Heart right ventricle (tissue), 16 donors: ENCODE results near the gene DDX47. TPM values are rescaled to one million over a fixed set of nuclear protein-coding genes. Genes with fewer than 3 reads are reported as not detected.
A peak's percentile ranks its signal among the peaks of the same experiment; 100 is the strongest.

Source experiments
- ATAC-seq, 8 donors: fragments of 200-7000 bp; cut with Tn5 transposase; one replicate each; pipeline ENCODE4 v1.9.1; 2020; ENCODE audit warnings: mild to moderate bottlenecking in 8 of 8, moderate library complexity in 8 of 8, moderate number of reproducible peaks in 1 of 8
- DNase-seq, 2 donors: peaks; one replicate each; pipeline ENCODE4 v3.0.0-alpha.2; 2020
- H3K27ac ChIP-seq, 10 donors: fragments of 200-600 bp; sonication (generic) in 2 of 10; one replicate each; pipeline versions ENCODE4 v1.5.0 to v1.8.0; 2020 to 2022; ENCODE audit warnings: mild to moderate bottlenecking in 3 of 10
- H3K27me3 ChIP-seq, 7 donors: fragments of 200-600 bp; one replicate each; pipeline ENCODE4 v1.8.0; 2021 to 2022; ENCODE audit warnings: mild to moderate bottlenecking in 2 of 7
- H3K36me3 ChIP-seq, 9 donors: fragments of 200-600 bp; sonication (generic) in 1 of 9; one replicate each; pipeline versions ENCODE4 v1.5.0 to v1.8.0; 2020 to 2022; ENCODE audit warnings: mild to moderate bottlenecking in 2 of 9
- H3K4me1 ChIP-seq, 9 donors: fragments of 200-600 bp; sonication (generic) in 1 of 9; one replicate each; pipeline versions ENCODE4 v1.5.0 to v1.8.0; 2020 to 2022; ENCODE audit warnings: mild to moderate bottlenecking in 4 of 9
- H3K4me3 ChIP-seq, 10 donors: fragments of 200-600 bp; sonication (generic) in 2 of 10; one replicate each; pipeline versions ENCODE4 v1.5.0 to v1.8.0; 2020 to 2022; ENCODE audit warnings: mild to moderate bottlenecking in 7 of 10, moderate library complexity in 2 of 10
- H3K9me3 ChIP-seq, 11 donors: fragments of 200-600 bp in 10 of 11; sonication (generic) in 2 of 11; one replicate each; pipeline versions ENCODE4 v1.5.0 to v1.8.0; 2013 to 2022; ENCODE audit warnings: mild to moderate bottlenecking in 2 of 11, control low read depth in 1 of 11, moderate library complexity in 1 of 11
- CTCF ChIP-seq, 9 donors: fragments of 200-600 bp; sonication (generic) in 2 of 9; IDR thresholded peaks; one replicate each; pipeline versions ENCODE4 v1.5.0 to v1.8.0; 2021 to 2022; ENCODE audit warnings: antibody characterized with exemption in 9 of 9, mild to moderate bottlenecking in 5 of 9, moderate library complexity in 1 of 9
- WGBS, 2 donors: extraction: QIAGEN DNeasy Blood & Tissue Kit; methylation state at CpG; one replicate each; pipeline ENCODE4 v1.1.7; 2013; ENCODE audit warnings: inconsistent platforms in 1 of 2; 5-methylcytosine and 5-hydroxymethylcytosine counted together
- intact Hi-C, 10 donors: fragments of 100-400 bp; cut with DNase I; formaldehyde crosslinking; loops; one replicate each; pipeline versions ENCODE4 v1.11.1 to v1.14.2; 2022
- polyA plus RNA-seq, 2 donors: library from polyadenylated mRNA; stranded (reverse); fragments of 200-250 nt; gene quantifications; one replicate each; pipeline ENCODE4 v1.2.3, GENCODE V29; 2013
- total RNA-seq, 10 donors: library from RNA; stranded (reverse); fragmentation: NEBNext Ultra II Directional in 3 of 10; extraction: Animal tissue kit (Norgen Biotek cat#: 25700) in 3 of 10; gene quantifications; one replicate each; pipeline versions ENCODE4 v1.2.1 to v1.2.4, GENCODE V29; 2021 to 2023
- donor health status: Arrhythmogenic right ventricular cardiomyopathy.
- donor health status: ischemic (EF 13 %, LVEDD 7.1; RV severe dilation, severe dysfunction).
- donor health status: healthy with polysubstance abuse.
- donor health status: DM: no; HTN: yes; CAD: no.
- donor health status: DM: no; HTN: no; CAD: no.
- donor health status: ischemic (EF 25% LVEDD 6.9; RV normal size, moderate dysfunction).
- donor health status: ischemic (EF 25% LVEDD 5.7; RV mildly dilated, moderate dysfunction).
- donor health status: healthy.
- donor health status: DM: yes; HTN: yes; CAD: no.
- donor health status: Ischemic cardiomyopathy.
- donor health status: ischemic (EF 35%, LVEDD 5.7; RV mildly dilated, moderate dysfunction).
- donor health status: nonischemic (EF 11% LVEDD 7.7; RV severe dilation, severe dysfunction).
- donor health status: DM: yes; HTN: yes; CAD: no.
- donor health status: PGD.
- donor health status: ischemic (EF 29% LVEDD 5.4; RV normal size, mild dysfunction).
- donor health status: nonischemic (EF 23%, LVEDD 6.1; RV moderate dilation, normal function).

DDX47 gene
- total and polyA plus RNA-seq, 12 donors = 16.8 to 32.3 (median 29.7) TPM

DNA sequence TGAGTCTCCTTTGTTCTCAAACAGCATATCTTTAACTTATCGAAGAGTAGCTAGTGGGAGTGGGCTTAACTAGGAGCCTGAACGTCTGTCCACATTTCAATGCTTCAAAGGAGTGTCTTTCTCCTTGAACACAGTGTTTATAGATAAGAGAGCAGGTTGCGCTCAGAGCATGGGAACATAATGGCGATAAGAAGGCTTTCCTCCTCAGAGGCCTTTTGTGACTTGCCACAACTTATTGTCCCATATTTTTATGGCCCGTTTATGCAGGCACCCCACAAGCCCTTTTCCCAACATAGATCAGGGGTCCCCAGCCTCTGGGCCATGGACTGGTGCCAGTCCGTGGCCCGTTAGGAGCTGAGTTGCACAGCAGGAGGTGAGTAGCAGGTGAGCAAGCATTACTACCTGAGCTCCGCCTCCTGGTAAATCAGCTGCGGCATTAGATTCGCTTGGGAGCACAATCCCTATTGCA lies 2.6 kb upstream of the DDX47 start:
- peaks cover 0 to 14% (median 0%) of the 10 kb centered on the region in 9 donors for H3K36me3 ChIP-seq
- DNase-seq (no peak), ATAC-seq (no peak)
- H3K9me3 ChIP-seq = no peaks in the 10 kb centered on the region
- TF ChIP-seq CTCF (IDR thresholded peaks at IDR 0.05) = no peak
- intact Hi-C loops = no loop called here
- peak overlapping the region in 6 of 10 donors; percentile 9 to 94 (median 88) for H3K27ac ChIP-seq
- H3K27me3 ChIP-seq = no peaks in the 10 kb centered on the region
- H3K4me3 ChIP-seq = no peak overlapping the region
- WGBS, 2 donors = 80 to 82% methylated on average over 10 of the region's 10 CpGs
- H3K4me1 ChIP-seq = peaks cover 5 to 60% (median 47%) of the 10 kb centered on the region in 9 donors

DNA sequence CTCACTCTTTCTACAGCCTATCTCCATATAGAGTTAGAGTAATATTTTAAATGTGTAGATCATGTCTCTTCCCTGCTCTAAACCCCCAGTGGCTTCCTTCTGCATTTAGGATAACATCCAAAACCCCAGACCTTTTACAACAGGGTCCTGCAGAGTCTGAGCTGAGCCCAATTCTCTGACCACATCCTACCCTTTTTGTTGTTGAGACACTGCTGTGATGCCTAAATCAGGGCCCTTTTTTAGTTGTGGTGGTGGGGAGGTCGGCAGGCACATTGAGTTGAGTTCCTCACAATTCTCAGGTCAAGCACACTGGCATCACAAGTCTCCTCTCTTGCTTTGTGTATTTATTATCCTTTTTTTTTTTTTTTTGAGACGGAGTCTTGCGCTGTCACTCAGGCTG lies 1.8 kb upstream of the DDX47 start:
- peaks cover 5 to 68% (median 54%) of the 10 kb centered on the region in 9 donors for H3K4me1 ChIP-seq
- 86 to 91% methylated on average over 3 of the region's 3 CpGs for WGBS, 2 donors
- intact Hi-C loops = no loop called here
- H3K4me3 ChIP-seq = no peak overlapping the region
- no peak for ATAC-seq
- TF ChIP-seq CTCF (IDR thresholded peaks at IDR 0.05) = no peak
- no peaks in the 10 kb centered on the region for H3K27me3 ChIP-seq
- DNase-seq = no peak
- no peak overlapping the region for H3K27ac ChIP-seq
- H3K36me3 ChIP-seq = peaks cover 0 to 19% (median 0%) of the 10 kb centered on the region in 9 donors
- no peaks in the 10 kb centered on the region for H3K9me3 ChIP-seq

DNA sequence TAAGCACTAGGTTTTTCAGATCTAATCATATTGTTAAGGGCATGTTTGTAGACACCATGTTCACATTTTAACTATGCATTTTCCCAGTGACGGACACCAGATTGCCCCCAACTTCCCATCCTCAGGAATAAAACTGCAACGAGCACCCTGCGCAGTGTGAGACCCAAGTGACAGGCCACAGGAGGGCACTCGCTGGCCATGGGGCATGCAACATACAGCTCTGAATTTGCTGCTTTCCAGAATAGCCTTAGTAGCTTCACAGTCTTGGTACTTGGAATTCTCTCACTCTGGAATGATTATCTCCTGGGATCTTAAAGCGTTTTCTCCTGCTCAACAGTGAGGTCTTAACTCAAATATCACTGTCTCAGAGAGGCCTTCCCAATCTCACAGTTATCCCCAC lies 972 bp upstream of the DDX47 start:
- TF ChIP-seq CTCF (IDR thresholded peaks at IDR 0.05) = no peak
- Histone ChIP-seq H3K27me3 (no peaks in the 10 kb centered on the region), H3K27ac (no peak overlapping the region), H3K4me1 (peaks cover 5 to 69% (median 53%) of the 10 kb centered on the region in 9 donors), H3K4me3 (no peak overlapping the region), H3K36me3 (peaks cover 0 to 27% (median 0%) of the 10 kb centered on the region in 9 donors), H3K9me3 (no peaks in the 10 kb centered on the region)
- ATAC-seq (no peak), DNase-seq (no peak)
- intact Hi-C loops = loop anchor here in 1 of 10 donors (2.0 kb wide), 1 partner anchor 23 kb away; no protein-coding TSS in a partner anchor
- WGBS, 2 donors = 91 to 97% methylated on average over 5 of the region's 5 CpGs

DNA sequence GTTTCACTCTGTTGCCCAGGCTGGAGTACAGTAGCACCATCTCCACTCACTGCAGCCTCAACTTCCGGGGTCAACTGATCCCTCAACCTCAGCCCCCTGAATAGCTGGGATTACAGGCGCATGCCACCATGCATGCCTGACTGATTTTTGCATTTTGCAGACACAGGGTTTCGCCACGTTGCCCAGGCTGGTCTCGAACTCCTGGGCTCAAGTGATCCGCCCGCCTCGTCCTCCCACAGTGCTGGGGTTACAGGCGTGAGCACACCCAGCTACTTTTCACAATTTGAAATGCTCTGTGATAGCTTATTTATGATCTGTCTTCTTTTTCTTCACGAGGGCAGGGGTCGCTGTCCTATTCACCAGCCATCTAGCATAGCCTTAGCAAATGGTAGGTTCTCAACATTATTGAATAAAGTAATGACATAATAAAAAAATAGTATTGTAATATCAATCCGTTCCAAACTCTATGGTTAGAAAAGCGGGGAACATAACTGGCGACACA lies 477 bp upstream of the DDX47 start:
- Histone ChIP-seq H3K27me3 (no peaks in the 10 kb centered on the region), H3K36me3 (peaks cover 0 to 31% (median 0%) of the 10 kb centered on the region in 9 donors), H3K9me3 (no peaks in the 10 kb centered on the region), H3K4me3 (peak overlapping the region in 6 of 10 donors; percentile 53 to 97 (median 85)), H3K4me1 (peaks cover 5 to 69% (median 48%) of the 10 kb centered on the region in 9 donors), H3K27ac (peak overlapping the region in 5 of 10 donors; percentile 61 to 90 (median 82))
- no peak for DNase-seq
- TF ChIP-seq CTCF (IDR thresholded peaks at IDR 0.05) = no peak
- 71 to 73% methylated on average over 14 of the region's 14 CpGs for WGBS, 2 donors
- peak in 1 of 8 donors; percentile 6 for ATAC-seq
- intact Hi-C loops = loop anchor here in 1 of 10 donors (2.0 kb wide), 1 partner anchor 24 kb away; no protein-coding TSS in a partner anchor
